SH-SY5Y (cell line): Measurements from ENCODE around the gene SND1.

Source experiments
- GATA2 ChIP-seq: IDR thresholded peaks from 2 replicates; pipeline ENCODE4 v1.6.1; 2011; ENCODE audit warnings: mild to moderate bottlenecking, low read depth, low read length
- GATA3 ChIP-seq: IDR thresholded peaks from 2 replicates; pipeline ENCODE4 v1.6.1; 2011; ENCODE audit warnings: low read depth, mild to moderate bottlenecking, low read length, moderate library complexity

- TF ChIP-seq GATA2 (no peak), GATA3 (no peak)
Measured at GRCh38 chr7:127943541-127944521, 291.8 kb downstream of the SND1 start.
